HG03135 (cell line): ENCODE measurements around the gene CKMT2.

Source experiments
- ATAC-seq: cut with Tn5 transposase; IDR thresholded peaks from one replicate; pipeline ENCODE4 v1.9.1; 2021; ENCODE audit warnings: mild to moderate bottlenecking, moderate library complexity; ENCODE audit not compliant: unreplicated experiment

The CKMT2 gene

GRCh38 chr5:81214848-81215247 lies 18.3 kb upstream of the CKMT2 start:
- no peak for ATAC-seq

DNA sequence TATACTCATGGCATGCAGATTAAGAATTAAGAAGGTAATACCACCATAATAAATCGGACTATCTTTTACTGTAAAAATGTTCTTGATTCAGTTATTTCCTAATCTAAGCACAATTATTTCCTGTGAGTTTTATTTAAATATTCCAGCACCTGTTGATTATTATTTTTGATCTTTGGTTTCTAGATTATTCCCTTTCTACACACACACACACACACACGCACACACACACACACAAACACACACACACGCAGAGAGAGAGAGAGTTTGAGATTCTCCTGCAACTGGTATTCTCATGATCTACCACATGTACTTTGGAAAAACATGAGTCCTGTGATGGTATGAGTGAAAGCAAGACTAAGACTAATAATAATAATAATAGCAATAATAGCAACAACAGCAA lies 17.0 kb upstream of the CKMT2 start:
- ATAC-seq, result no peak

- ATAC-seq, result no peak
Observed at GRCh38 chr5:81219389-81219788, 13.7 kb upstream of the CKMT2 start.

- ATAC-seq, result no peak
Observed at GRCh38 chr5:81222285-81222684, 10.8 kb upstream of the CKMT2 start.

DNA sequence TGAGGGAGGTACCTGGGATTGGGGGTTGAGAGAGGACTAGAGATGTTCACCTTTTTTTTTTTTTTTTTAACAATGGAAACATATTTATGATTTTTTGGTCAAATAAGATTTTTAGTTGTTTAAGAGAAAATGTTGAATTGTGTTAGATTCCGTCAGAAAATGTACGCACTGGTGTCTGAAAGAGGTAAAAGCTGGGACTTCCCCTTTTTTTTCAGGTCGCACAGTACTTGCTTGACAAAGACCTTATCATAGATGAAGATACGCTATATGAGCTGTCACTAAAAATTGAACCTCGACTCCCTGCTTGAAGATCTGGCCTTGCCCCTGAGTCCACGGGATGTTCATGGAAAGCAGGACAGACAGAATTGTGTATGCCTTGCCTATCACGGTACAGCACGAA lies 7.7 kb upstream of the CKMT2 start:
- no peak for ATAC-seq

DNA sequence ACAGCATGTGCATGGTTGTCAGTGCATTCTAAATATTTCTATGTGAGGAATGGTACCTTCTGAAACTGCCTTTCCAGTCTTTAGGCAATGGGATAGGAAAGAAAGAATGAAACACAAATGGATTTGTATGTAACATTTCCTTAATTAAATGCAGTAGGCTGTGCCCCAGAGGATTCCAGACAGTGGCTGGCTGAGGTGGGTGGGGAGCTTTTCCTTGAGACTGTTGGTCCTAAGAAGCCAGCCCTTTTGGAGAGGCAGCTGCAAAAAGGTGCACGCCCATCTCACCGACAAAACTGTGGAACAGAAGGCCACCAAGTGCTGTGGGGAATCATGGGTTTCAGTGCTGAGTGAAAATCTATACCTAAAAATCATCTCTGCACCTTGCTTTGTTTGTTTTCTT lies 6.8 kb upstream of the CKMT2 start:
- no peak for ATAC-seq

GRCh38 chr5:81226949-81227348 lies 6.2 kb upstream of the CKMT2 start:
- ATAC-seq, result no peak

DNA sequence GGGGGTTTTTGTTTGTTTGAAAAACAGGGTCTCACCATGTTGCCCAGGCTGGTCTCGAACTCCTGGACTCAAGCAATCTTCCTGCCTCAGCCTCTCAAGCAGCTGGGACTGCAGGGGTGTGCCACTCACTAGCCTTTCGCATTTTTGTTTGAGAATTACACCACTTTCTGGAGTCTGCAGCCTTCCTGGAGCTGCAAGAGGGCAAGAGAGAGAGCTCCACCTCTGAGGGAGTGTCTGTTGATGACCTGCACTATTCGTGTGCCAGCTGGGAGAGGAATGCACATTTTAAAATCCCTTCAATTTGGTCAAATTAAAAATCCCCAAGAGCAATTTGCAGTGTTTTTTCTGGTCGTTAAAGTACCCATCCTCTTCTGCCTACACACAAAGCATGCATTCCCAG lies 5.0 kb upstream of the CKMT2 start:
- no peak for ATAC-seq

- no peak for ATAC-seq
Observed at GRCh38 chr5:81230416-81230815, 2.7 kb upstream of the CKMT2 start.

DNA sequence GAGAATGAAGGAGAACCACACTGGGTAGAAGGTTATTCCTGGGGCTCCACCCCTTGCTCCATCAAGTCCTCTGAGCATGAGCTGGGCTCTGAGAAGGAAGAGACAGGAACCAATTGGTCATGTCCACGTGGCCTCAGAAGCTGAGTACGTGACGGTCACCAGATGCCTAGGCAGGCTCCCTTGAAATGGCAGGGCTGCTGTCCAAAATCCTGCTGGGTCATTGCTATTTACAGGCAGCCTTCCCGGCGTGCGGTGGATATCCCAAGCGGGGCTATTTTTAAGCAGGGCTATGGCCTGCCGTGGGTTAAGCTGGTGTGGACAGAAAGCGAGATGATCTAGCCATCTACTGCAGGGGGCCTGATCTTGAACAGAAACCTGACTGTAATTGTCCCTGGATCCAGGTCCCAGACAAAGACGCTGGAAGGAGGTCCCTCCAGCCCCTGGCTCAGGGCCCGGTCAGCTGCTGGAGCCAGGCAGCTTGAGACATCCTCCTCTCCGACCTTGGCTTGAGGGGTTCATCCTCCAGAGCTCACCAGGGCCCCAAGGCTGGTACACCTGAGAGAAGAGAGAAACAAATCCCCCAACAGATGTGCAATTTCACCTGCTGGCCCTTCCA lies 550 bp upstream of the CKMT2 start:
- no peak for ATAC-seq

DNA sequence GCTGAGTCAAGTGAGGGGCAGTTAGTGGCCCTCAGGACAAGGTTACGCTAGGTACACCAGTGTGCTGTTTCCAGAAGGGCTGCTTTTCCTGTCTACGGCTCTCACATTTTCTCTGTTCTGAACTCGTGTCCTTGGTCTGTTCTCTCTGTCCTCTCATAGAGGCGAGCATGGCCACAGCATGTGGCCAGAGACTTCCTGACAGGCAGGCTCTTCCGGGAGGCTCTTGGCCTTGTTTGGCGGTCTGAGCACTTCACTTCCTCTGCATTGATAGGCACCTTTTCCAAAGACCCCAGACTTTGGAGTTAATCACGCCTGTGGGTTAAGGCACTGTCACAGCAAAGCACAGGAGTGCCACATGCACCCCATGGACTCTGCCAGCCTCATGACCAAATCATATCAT lies 1.2 kb downstream of the CKMT2 start:
- no peak for ATAC-seq

GRCh38 chr5:81234801-81235200 lies 1.7 kb downstream of the CKMT2 start:
- no peak for ATAC-seq

- ATAC-seq, result no peak
Observed at GRCh38 chr5:81235287-81236072, 2.4 kb downstream of the CKMT2 start.

DNA sequence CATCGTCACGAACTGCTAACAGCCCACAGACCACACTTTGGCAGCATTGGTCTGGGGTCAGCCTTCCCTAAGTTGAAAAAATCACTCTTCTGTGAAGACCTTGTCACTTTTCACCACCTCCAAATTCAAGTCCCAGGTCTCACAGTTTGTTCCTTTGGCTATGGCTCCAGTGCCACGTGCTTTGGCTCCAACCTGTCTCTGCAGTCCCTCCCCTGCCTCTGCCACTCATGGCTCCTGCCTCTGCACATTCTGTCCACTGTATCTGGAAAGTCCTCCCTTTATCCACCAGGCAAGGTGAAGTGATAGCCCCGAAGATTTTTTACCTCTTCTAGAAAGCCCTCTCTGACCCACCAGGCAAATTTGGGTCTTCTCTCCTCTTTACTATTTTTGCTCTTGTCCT lies 5.3 kb downstream of the CKMT2 start:
- ATAC-seq, result no peak

DNA sequence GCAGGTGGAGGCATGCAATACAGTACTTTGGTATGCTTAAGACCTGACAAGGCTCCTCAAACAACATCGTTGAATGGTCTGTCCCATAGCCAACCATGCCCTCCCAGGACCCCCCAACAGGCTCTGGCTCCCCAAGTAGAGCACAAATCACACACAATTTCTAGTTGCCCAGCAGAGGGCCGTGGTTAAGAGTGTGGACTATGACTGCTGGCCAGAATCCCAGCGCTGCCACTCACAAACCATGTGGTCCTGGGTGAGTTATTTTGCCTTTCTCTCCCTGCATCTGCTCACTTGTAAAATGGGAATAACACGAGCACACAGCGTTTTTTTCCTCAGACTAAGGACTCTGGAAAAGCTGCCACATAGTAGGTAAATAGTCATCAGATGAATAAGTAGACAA lies 6.5 kb downstream of the CKMT2 start:
- ATAC-seq, result no peak

DNA sequence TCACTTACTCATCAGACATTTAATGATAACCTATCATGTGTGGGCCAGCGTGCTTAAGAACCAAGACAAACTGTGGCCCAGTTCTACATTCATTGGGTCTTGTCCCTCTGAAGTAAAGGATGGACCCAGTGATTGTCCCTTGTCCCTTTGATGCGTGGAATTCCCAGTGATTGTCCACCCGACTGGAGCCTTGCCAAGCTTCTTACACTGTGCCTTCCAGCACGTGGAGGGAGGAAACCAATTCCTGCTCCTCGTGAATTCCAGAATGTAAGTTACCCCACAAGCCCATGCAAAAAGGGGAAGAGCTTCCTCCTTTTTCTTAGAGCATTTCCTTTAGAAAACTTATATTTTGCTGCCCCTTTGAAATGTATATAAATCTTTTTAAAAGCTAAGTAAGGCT lies 7.9 kb downstream of the CKMT2 start:
- ATAC-seq, result no peak

DNA sequence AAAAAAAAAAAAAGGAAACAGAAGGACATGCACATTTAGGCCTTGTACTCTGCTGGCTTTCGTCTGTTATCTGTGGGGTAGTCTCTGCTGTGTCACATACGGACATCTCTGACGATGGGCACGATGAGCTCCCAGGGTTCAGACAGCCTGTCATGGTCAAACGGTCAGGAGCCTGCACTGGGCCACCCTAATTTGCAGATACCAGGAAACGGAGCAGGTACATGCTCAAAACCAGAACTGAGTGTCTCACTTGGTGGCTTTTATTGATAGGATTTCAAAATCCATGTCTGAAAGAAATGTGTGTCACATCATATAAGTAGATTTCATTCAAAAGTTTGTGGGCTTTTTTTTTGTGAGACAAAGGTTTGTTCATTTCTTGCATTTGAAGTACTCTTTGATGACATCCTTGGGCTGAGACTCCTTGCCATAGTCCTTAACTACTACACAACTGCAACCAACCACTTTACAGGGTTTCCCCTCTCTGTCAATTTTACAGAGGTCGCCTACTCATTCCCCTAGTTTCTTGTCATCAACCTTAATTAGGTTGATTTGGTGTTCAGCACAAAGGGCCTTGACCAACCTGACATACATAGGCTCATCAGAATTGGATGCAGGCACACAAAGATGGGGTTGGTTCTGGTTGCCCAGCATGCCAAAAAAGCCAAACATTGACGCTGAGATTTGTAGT lies 9.0 kb downstream of the CKMT2 start:
- ATAC-seq, result no peak

GRCh38 chr5:81242906-81243436 lies 9.8 kb downstream of the CKMT2 start:
- ATAC-seq, result no peak

DNA sequence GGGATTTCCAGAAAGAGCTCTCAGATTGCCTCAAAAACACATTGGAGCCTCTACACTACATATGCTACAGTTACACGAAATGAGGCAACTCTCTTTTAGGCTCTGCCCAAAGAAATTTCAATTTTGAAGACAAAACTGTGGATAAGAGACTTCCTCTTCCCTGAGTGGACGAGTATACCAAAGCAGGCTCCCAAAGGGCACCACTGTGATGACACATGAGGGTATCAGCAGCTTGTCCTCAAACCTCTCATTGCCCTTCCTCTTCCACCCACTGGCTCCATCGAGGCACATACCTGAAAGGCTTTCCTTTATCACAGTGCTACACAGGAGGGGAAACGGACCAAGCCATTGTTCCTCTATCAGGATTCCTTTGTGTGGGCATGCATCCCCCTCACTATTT lies 11.3 kb downstream of the CKMT2 start:
- no peak for ATAC-seq

- no peak for ATAC-seq
Observed at GRCh38 chr5:81245871-81246235, 12.7 kb downstream of the CKMT2 start.

DNA sequence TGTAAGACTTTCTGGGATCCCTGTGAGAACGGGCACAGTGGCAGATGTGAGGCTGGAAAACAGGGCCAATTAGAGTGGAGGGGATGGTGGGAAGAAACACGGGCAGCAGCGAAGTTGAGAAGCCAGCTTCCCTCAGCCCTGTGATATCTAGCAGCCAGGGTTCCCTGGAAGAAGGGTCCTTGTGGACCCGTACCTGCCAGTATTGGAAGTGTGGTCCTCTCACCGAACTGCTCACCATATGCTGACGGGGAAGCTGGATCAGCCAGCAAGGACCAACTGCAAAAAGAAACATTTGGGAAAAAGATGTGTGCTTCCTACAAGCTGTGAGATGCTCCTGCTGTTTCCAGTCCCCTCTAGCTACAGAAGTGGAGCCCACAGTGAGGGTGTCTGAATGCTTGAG lies 13.6 kb downstream of the CKMT2 start:
- no peak for ATAC-seq

DNA sequence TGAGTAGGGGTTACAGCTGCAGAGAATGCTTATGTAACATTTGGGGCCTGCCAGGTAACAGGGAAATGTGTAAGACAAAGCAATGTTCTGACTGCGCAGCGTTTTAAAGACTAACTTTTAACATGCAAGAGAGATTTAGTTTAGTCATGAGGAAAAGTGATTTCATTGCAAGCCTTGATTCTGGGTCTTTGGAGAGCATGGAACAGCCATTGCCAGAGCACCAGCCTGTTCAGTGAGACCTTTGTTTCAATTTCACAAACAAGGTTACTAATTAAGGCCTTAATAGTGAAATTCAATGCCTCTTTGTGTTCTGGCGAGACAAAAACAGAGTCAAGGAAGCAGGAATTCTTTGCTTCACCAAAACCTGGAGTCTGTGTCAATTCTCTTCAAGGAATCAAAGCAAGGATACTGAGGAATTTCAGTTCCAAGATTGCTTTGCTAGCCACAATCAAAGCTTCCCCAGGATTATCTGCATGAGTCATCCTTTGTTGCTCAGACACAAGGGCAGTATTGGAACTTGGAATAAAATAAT lies 14.4 kb downstream of the CKMT2 start:
- ATAC-seq, result no peak
